ENCODE results near the gene FAM50B.

- no peak for TF ChIP-seq CTCF (IDR thresholded peaks at IDR 0.05 in 8 of 11, conservative IDR thresholded peaks at IDR 0.05 in 3 of 11)
- no peak for TF ChIP-seq POLR2AphosphoS5 (IDR thresholded peaks at IDR 0.05)
These were observed 32.7 kb downstream of the FAM50B start for GRCh38 chr6:3881711-3882421.

All from spleen (tissue), 7 donors.